Measurements from ENCODE around the gene MLF1.
A peak's percentile ranks its signal among the peaks of the same experiment; 100 is the strongest.
"Not testable (repeated sequence)": the region's sequence is repeated elsewhere in the genome, so short reads cannot be mapped to it uniquely, and the experiment has no call there.

The MLF1 gene, protein sequence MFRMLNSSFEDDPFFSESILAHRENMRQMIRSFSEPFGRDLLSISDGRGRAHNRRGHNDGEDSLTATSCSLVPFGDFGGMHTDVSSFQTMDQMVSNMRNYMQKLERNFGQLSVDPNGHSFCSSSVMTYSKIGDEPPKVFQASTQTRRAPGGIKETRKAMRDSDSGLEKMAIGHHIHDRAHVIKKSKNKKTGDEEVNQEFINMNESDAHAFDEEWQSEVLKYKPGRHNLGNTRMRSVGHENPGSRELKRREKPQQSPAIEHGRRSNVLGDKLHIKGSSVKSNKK

DNA sequence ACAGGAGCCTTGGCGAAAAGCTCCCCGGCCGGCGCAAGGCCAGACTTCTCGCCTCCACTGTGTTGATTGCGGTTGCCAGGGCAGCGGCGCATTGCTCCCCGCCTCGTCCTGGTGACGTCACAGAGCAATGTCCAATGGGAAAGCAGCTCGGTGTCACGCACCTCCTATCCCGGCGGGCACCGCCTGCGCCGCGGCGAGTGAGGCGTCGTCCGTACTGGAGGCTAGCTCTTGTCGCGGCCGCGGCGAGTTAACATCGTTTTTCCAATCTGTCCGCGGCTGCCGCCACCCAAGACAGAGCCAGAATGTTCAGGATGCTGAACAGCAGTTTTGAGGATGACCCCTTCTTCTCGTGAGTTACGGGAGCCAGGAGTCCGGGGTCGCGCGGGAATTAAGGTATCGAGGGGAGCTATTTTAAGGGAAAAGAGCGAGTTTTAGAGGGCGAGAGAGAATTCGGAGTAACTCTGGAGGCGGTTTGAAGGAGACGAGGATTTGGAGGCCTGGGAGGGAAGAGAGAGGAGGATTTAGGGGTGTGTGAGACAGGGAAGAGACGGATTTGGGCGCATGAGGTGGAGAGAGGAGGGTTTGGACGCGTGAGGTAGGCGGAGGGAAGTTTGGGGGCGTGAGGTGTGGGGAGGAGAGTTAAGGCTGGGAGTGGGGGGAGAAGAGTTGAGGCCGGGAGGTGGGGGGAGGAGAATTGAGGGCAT, at the start of gene MLF1:
Gene MLF1 (plus strand): TSS at position 196 of the 704 bp plus-strand sequence. CDS start 107 bp downstream, at position 303.
- DNase-seq (ENCODE audit: low spot score) = peak; percentile 99

DNA sequence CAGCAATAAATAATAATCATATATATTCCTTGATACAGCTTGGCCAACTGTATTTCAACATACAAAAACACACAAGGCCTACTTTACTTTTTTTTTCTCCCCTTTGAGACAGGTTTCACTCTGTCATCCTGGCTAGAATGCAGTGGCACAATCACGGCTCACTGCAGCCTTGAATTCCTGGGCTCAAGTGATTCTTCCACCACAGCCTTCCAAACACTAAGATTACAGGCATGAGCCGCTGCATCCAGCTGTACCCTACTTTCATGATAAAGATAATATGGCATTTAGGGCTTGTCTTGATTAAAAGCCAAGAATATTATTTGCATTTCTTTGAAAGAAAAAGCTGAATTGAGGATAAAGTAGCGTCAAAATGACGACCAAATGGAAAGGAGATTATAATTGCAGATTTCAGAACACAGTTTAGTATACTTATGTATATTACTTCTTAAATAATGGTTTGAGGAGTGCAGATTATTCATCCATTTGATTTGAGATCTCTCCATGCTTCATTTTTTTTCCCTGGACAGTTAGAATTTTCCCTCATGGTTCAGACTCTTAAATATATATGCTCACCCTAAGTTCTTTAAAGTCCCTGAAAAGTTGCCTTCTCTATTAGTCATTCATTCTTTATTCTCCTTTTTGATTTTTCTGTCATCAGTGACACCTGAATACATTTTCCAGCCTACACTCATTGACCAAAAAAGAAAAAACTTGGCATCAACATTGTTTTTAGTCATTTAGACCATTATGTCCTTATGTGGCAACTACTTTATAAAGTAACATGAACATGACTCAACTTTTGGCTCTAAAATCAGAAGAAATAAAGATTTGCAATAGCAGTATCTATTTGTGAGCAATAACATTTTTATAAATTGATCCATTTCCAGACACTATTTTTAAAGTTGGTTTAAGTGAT, 48.5 kb upstream of the MLF1 start:
- no peak for DNase-seq (ENCODE audit: low spot score)

DNA sequence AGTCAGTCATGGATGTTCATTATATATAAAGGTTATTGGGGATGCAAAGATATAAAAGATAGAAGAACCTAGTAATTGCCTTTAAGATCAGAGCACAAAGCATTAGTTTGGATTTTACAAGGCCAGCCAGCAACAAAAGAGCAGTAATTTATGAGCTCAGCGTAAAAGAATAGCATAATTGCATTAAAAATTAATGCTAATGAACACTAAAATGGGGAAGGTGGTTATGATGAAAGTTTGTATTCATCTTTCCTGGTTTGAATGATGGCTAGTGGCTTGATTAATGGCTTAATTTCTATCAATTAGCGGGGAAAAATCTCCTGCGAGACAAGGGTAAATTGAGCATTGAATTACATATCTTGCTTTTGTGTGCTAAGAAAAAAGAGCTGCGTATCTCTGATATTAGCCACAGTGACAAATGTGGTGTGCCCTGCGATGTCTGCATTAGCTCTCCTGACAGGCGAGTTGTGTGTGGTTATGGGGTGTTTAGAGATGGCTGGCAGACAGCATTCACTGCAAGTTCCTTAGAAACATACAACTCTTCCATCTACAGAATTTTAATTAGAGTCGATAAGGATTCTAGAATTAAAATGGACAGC, 42.8 kb upstream of the MLF1 start:
- no peak for DNase-seq (ENCODE audit: low spot score)

DNA sequence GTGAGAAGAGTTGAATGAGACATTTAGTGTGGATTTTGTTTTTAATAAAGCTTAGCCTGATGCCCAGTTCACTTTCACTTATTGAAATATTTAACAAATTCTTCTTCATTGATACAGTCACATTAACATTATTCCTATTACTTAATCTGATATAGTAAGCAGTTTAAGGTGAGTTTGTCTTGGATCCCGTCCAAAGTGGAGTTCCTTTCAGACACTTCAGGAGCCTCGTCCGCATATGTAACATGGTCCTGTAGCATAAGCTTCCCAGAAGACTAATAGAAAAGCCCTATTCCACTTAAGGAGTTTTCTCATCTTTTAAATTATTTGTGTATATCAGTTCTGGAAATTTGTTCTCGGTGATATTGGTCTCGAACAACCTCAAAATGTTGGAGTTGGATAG, 39.7 kb upstream of the MLF1 start:
- no peak for DNase-seq (ENCODE audit: low spot score)

DNA sequence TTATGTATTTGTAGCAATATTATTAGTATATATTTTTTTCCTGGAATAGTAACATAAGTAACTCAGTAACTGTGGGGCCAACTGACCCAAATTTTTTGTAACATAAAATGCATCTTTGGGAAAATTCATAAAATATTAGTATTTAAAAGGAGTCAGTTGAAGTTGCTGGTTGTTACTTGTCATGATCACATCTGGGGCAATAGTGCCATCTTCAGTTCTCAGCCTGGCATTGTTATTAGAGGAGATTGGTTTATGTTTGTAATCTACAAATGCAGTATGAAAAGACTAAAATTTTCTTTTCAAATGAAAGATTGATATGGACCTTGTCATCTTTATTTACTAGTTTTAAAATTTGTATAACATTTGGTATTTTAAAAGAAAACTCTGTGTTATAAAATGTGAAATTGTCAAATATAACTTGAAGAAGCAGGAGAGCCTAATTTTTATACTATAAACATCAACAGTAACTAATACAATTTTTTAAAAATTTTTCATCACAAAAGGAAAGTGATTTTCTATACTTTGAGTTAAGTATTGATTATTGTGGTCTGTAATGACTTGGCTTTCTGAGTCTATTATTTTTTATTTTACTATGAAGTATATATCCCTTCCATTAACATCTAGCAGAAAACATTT, 38.8 kb upstream of the MLF1 start:
- DNase-seq (ENCODE audit: low spot score) = peak; percentile 29

GRCh38 chr3:158535918-158536317, 35.1 kb upstream of the MLF1 start:
- DNase-seq (ENCODE audit: low spot score) = no peak

DNA sequence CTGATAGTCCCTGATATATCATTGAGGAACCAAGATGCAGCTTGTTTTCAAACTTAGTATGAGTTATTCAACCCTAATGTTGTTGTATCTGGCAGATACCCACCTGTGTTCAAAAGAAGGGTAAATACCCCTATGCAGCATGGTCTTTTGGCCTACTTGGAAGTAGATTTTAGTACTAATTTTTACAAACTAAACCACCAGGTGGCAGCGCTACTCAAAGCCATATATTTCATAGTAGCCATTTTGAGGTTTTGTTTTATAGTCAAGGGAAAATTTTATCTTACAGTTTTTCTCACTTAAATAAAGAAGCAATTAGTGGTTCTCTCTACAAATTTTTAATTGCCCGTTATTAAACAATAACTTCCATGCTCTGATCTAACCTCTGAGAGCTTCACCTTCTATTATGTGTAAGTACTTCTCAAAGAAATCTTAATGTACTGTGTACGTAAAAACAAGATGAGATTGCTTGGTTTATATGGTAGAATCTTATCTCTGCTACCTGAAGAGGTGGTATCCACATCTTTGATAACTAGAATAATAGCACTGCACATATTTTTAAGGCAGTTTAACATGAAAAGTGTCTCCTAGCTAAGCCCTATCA, 31.5 kb upstream of the MLF1 start:
- DNase-seq (ENCODE audit: low spot score) = peak; percentile 42

GRCh38 chr3:158540066-158540465, 30.9 kb upstream of the MLF1 start:
- DNase-seq (ENCODE audit: low spot score) = no peak

DNA sequence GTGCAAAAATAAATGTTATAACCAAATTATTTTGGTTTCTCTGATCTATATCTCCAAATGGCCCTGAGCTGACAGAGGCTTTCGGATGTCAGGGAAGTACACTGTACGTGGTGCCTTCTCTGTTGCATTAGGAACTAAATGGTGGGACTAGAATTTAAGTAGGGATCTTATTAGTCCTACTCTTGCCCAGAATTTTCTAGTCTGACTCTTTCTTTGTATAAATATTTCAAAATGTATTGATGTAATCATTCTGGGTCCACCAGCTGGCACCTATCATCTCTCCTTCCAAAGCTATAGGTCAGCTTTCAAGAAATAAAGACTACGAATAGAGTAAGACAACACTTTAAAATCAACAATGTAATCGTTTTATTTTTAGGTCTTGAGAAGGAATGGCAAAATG, 22.3 kb upstream of the MLF1 start:
- DNase-seq (ENCODE audit: low spot score) = no peak

DNA sequence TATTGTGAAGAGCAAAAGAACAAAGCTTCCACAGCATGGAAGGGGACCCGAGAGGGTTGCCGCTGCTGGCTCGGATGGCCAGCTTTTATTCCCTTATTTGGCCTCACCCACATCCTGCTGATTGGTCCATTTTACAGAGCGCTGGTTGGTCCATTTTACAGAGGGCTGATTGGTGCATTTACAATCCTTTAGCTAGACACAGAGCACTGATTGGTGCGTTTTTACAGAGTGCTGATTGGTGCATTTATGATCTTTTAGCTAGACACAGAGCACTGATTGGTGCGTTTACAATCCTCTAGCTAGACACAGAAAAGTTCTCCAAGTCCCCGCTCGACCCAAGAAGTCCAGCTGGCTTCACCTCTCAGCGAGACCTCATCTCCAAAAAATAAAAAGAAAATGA, 21.1 kb upstream of the MLF1 start:
- DNase-seq (ENCODE audit: low spot score) = not testable (repeated sequence)

DNA sequence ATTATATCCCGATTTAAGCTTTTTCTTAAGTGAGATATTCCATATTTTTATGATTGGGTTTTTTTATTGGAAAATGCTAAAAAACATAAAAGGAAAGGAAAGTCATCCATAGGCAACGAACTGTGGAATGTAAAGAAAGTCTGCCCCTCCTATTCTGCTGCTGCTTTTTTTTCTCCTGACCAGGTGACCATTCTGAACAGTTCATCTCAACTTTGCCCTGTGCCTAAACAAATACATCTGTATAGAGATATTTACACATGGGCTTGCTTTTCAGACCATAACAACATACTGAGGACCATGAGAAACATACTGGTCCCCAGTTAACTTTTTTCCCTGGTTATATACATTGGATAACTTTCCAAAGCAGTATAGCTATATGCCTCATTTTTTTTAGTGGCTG, 18.9 kb upstream of the MLF1 start:
- DNase-seq (ENCODE audit: low spot score) = no peak

GRCh38 chr3:158559504-158559903, 11.5 kb upstream of the MLF1 start:
- DNase-seq (ENCODE audit: low spot score) = no peak

DNA sequence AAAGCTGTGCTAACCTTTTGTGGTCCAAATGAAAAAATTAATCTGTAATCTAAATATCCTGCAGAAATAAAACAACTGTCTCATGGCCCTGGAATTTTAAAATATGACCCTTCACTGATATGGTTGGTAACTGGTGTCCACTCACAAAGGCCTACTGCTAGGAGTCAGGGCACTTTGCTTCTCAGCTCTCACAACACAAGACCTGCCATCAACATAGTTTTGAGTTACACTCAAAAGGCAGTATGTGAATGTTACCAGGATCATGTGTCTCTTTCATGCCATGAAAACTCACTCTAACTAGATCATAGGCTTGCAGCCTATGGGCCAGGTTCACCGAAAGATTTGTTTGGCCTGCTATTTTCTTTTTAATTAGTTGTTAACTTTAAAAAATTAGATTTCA, 10.0 kb upstream of the MLF1 start:
- no peak for DNase-seq (ENCODE audit: low spot score)

DNA sequence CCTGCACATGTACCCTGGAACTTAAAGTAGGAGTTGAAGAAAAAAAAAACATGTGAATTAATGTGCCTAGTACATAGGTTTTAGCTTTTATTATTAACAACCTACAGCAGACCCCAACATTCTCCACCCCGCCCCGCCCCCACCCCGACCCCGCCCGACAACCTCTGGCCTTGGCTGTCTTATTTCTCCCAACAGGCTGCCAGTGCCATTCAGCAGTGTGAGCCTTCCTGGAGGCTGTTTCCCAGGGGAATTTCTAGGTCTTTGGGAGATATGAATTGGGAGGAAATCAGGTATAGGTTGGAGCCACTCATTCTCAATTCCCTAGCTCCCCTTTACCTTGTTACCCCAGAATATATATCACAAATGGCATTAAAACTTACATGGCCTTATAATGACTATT, 8.3 kb upstream of the MLF1 start:
- DNase-seq (ENCODE audit: low spot score) = no peak

DNA sequence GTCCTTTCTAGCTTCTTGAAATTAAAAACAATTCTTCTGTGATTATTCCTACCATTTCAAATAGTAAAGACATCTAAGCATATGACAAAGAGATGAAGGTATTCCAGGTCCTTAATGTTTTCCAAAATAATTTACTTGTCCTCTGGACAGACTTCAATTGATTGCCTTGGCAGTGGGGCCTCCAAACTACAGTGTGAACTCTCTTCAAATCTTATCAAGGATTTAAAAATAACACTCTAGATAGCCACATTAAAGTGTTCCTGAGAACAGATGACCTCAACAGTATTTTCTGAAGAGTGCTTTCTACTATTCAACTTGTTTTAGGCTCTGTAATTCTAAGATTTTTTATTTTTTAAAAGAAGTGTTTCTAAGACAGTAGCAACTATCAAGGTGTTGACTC, 7.9 kb upstream of the MLF1 start:
- no peak for DNase-seq (ENCODE audit: low spot score)

GRCh38 chr3:158565076-158565475, 5.9 kb upstream of the MLF1 start:
- DNase-seq (ENCODE audit: low spot score) = no peak

DNA sequence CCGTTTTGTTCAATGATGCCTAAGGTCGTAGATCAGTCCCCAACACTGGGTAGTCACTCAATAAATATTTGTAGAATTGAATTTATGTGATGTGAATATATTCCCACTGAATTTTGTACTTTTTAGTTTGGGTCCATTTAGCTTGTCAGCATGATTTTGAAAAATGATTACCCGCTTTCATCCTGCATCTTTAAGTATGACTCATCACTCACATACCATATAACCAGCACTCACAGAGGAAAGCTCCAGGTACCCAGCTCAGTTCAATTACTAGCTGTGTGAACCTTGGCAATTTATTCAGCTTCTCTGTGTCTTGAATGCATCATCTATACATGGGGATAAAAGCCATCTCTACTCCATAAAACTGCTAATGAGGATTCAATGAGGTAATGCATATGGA, 2.2 kb upstream of the MLF1 start:
- DNase-seq (ENCODE audit: low spot score) = no peak

GRCh38 chr3:158569794-158570193, 1.2 kb upstream of the MLF1 start:
- no peak for DNase-seq (ENCODE audit: low spot score)

GRCh38 chr3:158571969-158572765, 1.2 kb downstream of the MLF1 start:
- DNase-seq (ENCODE audit: low spot score) = no peak

DNA sequence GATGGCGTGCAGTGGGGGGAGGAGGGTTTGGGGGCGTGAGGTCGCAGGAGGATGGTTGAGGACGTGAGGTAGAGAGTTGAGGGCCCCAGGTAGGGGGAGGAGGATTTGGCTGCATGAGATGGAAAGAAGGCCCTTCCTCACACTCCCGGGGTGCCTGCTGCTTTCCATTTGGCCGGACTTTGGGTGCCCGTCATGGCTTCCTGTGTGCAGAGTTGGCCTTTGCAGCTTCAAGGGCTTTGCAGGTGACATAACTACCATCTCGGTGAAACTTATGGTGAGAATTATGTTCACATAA, 1.7 kb downstream of the MLF1 start:
- DNase-seq (ENCODE audit: low spot score) = no peak

DNA sequence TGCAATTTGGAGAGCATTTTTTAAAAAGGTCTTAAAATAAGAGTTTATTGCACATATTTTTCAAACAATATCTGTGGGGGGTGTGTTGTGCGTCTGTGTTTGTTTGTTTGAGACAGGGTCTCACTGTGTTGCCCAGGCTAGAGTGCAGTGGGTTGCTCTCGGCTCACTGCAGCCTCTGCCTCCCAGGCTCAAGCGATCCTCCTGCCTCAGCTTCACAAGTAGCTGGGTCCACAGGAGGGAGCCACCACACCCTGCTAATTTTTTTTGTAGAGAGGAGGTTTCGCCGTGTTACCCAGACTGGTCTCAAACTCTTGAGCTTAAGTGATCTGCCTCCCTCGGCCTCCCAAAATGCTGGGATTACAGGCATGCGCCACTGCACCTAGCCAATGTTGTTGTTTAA, 2.7 kb downstream of the MLF1 start:
- DNase-seq (ENCODE audit: low spot score) = no peak

Data from iPS-NIHi11 (cell line).